Psoas muscle (tissue), 8 donors: ENCODE data around the gene HMGCL. TPM values are rescaled to one million over a fixed set of nuclear protein-coding genes. Genes with fewer than 3 reads are reported as not detected.

Source experiments
- ATAC-seq, 4 donors: fragments of 200-7000 bp; cut with Tn5 transposase; one replicate each; pipeline ENCODE4 v1.9.1; 2020; ENCODE audit warnings: moderate library complexity in 3 of 4, mild to moderate bottlenecking in 2 of 4
- DNase-seq, 2 donors: peaks; one replicate each; pipeline ENCODE4 v3.0.0-alpha.2; 2020
- H3K27ac ChIP-seq: fragments of 200-600 bp; one replicate; pipeline ENCODE4 v1.8.0; 2022
- H3K27me3 ChIP-seq, 3 donors: fragments of 200-600 bp in 1 of 3; one replicate each; pipeline versions ENCODE4 v1.6.1 to v1.8.0; 2013 to 2022; ENCODE audit warnings: low read length in 2 of 3, mild to moderate bottlenecking in 2 of 3, moderate library complexity in 1 of 3; ENCODE audit not compliant: insufficient read depth in 3 of 3
- H3K36me3 ChIP-seq, 2 donors: fragments of 200-600 bp in 1 of 2; one replicate each; pipeline versions ENCODE4 v1.6.1 to v1.8.0; 2013 to 2022; ENCODE audit warnings: low read depth in 1 of 2, mild to moderate bottlenecking in 1 of 2, moderate library complexity in 1 of 2; ENCODE audit not compliant: insufficient read depth in 1 of 2
- H3K4me1 ChIP-seq: fragments of 200-600 bp; one replicate; pipeline ENCODE4 v1.8.0; 2022
- H3K4me3 ChIP-seq: fragments of 200-600 bp; one replicate; pipeline ENCODE4 v1.8.0; 2022; ENCODE audit warnings: mild to moderate bottlenecking
- H3K9me3 ChIP-seq: fragments of 200-600 bp; one replicate; pipeline ENCODE4 v1.8.0; 2022
- WGBS, 3 donors: extraction: QIAGEN DNeasy Blood & Tissue Kit; methylation state at CpG; one replicate each; pipeline versions ENCODE4 v1.1.6 to v1.1.7; 2013; 5-methylcytosine and 5-hydroxymethylcytosine counted together
- intact Hi-C, 2 donors: fragments of 100-400 bp; cut with DNase I; formaldehyde crosslinking; loops; one replicate each; pipeline versions ENCODE4 v1.11.0 to v1.14.2; 2022
- polyA plus RNA-seq, 3 donors: library from polyadenylated mRNA; stranded (reverse); fragments of 200-250 nt; gene quantifications; one replicate each; pipeline ENCODE4 v1.2.3, GENCODE V29; 2013
- total RNA-seq, 4 donors: library from RNA; stranded (reverse); fragmentation: NEBNext Ultra II Directional in 2 of 4; extraction: Animal tissue kit (Norgen Biotek cat#: 25700) in 2 of 4; gene quantifications; one replicate each; pipeline versions ENCODE4 v1.2.1 to v1.2.4, GENCODE V29; 2021 to 2023
- TF ChIP-seq, protein P1 (sequence below): fragments of 200-600 bp; IDR thresholded peaks from one replicate; pipeline ENCODE4 v1.8.0; 2022; ENCODE audit warnings: antibody characterized with exemption
- donor health status: healthy with polysubstance abuse.
- donor health status: DM: no; HTN: no; CAD: no; lungs with moderate emphysema.
- donor health status: Bipolar disorder and iron deficiency.
- donor health status: healthy.
- donor health status: DM: yes; HTN: yes; CAD: no.
- donor health status: DM: no; HTN: no; CAD: no.
- donor health status: DM: no; HTN: no; CAD: no.
- donor health status: DM: yes; HTN: yes; CAD: no.

Gene HMGCL
- total and polyA plus RNA-seq, 7 donors, result 19.6 to 55.4 (median 33.5) TPM

DNA sequence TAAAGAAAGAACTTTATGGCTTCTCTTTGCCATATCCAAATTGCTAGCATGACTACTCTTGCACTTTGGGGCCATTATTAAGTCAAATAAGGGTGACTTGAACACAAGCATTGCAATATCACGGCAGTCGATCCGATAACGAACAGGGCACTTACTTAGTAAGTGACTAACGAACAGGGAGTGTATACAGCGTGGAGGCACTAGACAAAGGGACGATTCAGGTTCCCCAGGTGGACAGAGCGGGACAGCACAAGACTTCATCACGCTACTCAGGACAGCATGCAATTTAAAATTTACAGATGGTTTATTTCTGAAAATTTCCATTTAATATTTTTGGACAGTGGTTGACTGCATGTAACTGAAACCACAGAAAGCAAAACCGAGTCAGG lies 52.4 kb downstream of the HMGCL start:
- intact Hi-C loops, result loop anchor here in 1 of 2 donors (5.0 kb wide), 1 partner anchor 94 kb away; the partner anchor contains the start of gene FUCA1
- TF ChIP-seq, protein P1, sequence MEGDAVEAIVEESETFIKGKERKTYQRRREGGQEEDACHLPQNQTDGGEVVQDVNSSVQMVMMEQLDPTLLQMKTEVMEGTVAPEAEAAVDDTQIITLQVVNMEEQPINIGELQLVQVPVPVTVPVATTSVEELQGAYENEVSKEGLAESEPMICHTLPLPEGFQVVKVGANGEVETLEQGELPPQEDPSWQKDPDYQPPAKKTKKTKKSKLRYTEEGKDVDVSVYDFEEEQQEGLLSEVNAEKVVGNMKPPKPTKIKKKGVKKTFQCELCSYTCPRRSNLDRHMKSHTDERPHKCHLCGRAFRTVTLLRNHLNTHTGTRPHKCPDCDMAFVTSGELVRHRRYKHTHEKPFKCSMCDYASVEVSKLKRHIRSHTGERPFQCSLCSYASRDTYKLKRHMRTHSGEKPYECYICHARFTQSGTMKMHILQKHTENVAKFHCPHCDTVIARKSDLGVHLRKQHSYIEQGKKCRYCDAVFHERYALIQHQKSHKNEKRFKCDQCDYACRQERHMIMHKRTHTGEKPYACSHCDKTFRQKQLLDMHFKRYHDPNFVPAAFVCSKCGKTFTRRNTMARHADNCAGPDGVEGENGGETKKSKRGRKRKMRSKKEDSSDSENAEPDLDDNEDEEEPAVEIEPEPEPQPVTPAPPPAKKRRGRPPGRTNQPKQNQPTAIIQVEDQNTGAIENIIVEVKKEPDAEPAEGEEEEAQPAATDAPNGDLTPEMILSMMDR, result no peak
- Histone ChIP-seq H3K4me3 (no peak overlapping the region), H3K36me3 (peaks cover 2 to 31% of the 10 kb centered on the region in 2 donors), H3K9me3 (no peaks in the 10 kb centered on the region), H3K27ac (no peak overlapping the region), H3K27me3 (no peaks in the 10 kb centered on the region), H3K4me1 (peaks cover 18% of the 10 kb centered on the region)
- 86 to 90% (median 90%) methylated on average over 10 of the region's 10 CpGs for WGBS, 3 donors
- DNase-seq, result no peak
- ATAC-seq, result no peak

DNA sequence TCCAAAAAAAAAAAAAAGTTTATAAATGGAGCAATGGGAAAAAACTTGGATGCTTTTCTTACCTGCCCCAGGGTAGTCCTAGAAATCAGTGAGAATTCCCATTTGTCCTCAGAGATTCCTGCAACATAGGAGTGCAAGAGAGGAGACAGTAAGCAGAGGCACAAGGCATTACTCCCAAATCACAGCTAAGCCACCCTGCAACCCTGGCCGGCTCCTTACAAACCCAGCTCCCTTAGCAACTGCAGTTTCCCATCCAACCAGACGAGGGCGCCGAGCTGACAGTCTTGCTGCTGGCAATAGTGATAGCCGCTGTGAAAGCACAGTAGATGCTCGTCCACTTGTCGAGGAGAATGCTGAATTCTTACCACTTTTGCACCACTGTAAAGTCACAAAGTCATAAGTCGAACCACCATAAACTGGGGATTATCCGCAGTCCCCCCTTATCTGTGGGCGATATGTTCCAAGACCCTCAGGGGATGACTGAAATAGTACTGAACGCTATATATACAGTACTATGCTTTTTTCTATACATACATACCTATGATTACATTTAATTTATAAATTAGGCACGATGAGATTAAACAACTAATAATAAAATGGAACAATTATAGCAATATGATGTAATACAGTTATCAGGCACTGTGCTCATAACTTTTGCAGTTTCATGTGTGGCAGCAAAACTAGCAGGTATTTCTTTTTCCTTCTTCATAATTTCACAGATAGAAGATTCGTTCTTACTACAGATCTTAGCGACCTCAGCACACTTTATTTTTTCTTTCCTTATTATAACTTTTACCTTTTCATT lies 53.0 kb downstream of the HMGCL start:
- H3K27me3 ChIP-seq, result no peaks in the 10 kb centered on the region
- intact Hi-C loops, result loop anchor here in 1 of 2 donors (5.0 kb wide), 1 partner anchor 95 kb away; the partner anchor contains the start of gene FUCA1
- 14 to 19% (median 15%) methylated on average over 14 of the region's 14 CpGs for WGBS, 3 donors
- no peaks in the 10 kb centered on the region for H3K9me3 ChIP-seq
- H3K27ac ChIP-seq, result no peak overlapping the region
- DNase-seq (peak; percentile 86 to 92), ATAC-seq (peak; percentile 81 to 94 (median 88))
- H3K4me3 ChIP-seq, result no peak overlapping the region
- peaks cover 16% of the 10 kb centered on the region for H3K4me1 ChIP-seq
- TF ChIP-seq, protein P1, result peak; percentile 92
- peaks cover 5 to 37% of the 10 kb centered on the region in 2 donors for H3K36me3 ChIP-seq

DNA sequence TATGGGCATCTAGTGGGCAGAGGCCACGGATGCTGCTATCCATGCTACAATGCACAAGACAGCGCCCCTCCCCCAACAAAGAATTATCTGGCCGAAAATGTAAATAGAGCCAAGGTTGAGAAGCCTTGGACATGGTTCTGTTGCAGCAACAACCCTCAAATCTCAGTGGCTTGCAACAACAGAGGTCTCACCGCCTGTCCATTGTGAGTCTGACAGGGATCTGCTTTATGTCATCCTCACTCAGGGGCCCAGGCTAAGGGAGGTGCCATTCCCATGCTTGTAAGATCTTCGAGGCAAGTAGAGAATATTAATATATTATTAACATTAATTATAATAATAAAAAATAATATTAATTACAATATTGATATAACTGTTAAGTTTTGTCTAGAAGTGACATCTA lies 56.5 kb downstream of the HMGCL start:
- TF ChIP-seq, protein P1, result no peak
- intact Hi-C loops, result no loop called here
- H3K4me1 ChIP-seq, result peaks cover 8% of the 10 kb centered on the region
- H3K27ac ChIP-seq, result no peak overlapping the region
- DNase-seq (no peak), ATAC-seq (no peak)
- no peaks in the 10 kb centered on the region for H3K9me3 ChIP-seq
- H3K4me3 ChIP-seq, result no peak overlapping the region
- 90 to 92% (median 92%) methylated on average over 5 of the region's 5 CpGs for WGBS, 3 donors
- peaks cover 5 to 66% of the 10 kb centered on the region in 2 donors for H3K36me3 ChIP-seq
- H3K27me3 ChIP-seq, result no peaks in the 10 kb centered on the region

DNA sequence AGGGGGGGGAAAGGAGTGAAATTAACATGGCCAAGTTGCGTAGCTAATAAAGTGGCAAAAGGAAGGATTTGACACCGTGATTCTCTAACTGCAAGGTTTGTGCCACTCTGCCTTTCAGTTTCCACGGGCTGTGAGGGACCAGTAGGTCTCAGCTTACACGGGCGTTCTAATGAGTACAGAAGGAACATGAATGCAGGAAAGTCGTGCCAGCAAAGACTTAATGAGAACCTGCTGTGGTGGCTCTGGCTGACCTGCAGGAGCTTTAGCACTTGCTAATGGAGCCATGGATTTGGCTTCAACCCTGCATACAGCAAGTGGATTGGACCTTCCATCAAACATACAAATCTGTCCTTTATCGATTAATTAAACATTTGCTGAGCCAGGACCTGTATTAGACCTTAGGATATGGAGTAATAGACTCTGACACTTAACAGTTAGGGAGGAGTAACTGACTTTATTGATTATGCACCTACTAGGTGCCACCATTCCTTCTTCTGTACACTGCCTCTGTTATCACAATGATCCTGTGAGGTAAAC lies 62.1 kb downstream of the HMGCL start:
- intact Hi-C loops, result no loop called here
- Histone ChIP-seq H3K4me1 (peaks cover 46% of the 10 kb centered on the region), H3K9me3 (no peaks in the 10 kb centered on the region), H3K27me3 (no peaks in the 10 kb centered on the region), H3K27ac (no peak overlapping the region), H3K4me3 (no peak overlapping the region), H3K36me3 (peaks cover 12 to 80% of the 10 kb centered on the region in 2 donors)
- TF ChIP-seq, protein P1, result no peak
- 31 to 42% (median 33%) methylated on average over 6 to 7 of the region's 7 CpGs for WGBS, 3 donors
- DNase-seq (no peak), ATAC-seq (peak; percentile 26 to 78 (median 62))
